Panc1 (cell line): ENCODE measurements around the gene ZCCHC24. TPM values are rescaled to one million over a fixed set of nuclear protein-coding genes. Genes with fewer than 3 reads are reported as not detected.
A peak's percentile ranks its signal among the peaks of the same experiment; 100 is the strongest.

ENCODE experiments used
- ATAC-seq: fragments of 200-7000 bp; cut with Tn5 transposase; 2 replicates; pipeline ENCODE4 v1.9.1; 2020; ENCODE audit warnings: mild to moderate bottlenecking, moderate library complexity
- Bru-seq: library from RNA; stranded (reverse); fragments of 400-500 nt; gene quantifications from one replicate; lab custom pipeline; 2021; lab: Mats Ljungman, UMichigan
- BruChase-seq, 2 experiments: library from RNA; stranded (reverse); fragments of 400-500 nt; gene quantifications; one replicate each; lab custom pipeline; 2021; lab: Mats Ljungman, UMichigan
- BruUV-seq: library from RNA; stranded (reverse); fragments of 400-500 nt; replicated peaks from 2 replicates; lab custom pipeline; 2021; lab: Mats Ljungman, UMichigan
- CTCF ChIA-PET: fragments of 300-600 bp; sonication (Branson Sonifier 250); formaldehyde crosslinking; loops from one replicate; lab custom pipeline; 2022; ENCODE audit warnings: antibody characterized with exemption; lab: Charles Lee
- POLR2A ChIA-PET: fragments of 300-600 bp; sonication (Branson Sonifier 250); formaldehyde crosslinking; loops from one replicate; lab custom pipeline; 2022; ENCODE audit warnings: antibody characterized with exemption; lab: Charles Lee
- DNase-seq: peaks from one replicate; pipeline ENCODE4 v3.0.0-alpha.2; 2010; ENCODE audit warnings: low read depth, low spot score
- H3K27ac ChIP-seq: 2 replicates; pipeline ENCODE4 v1.5.1; 2011; ENCODE audit warnings: mild to moderate bottlenecking, low read length, inconsistent platforms
- H3K27me3 ChIP-seq: fragments of 200-500 bp; sonication (Bioruptor generic); 2 replicates; pipeline ENCODE4 v1.6.0; 2014; ENCODE audit warnings: low read length, inconsistent platforms; ENCODE audit not compliant: control insufficient read depth, insufficient read depth
- H3K36me3 ChIP-seq: fragments of 200-500 bp; sonication (Bioruptor generic); 2 replicates; pipeline ENCODE4 v1.5.1; 2014; ENCODE audit warnings: inconsistent platforms, mild to moderate bottlenecking, low read length, moderate library complexity; ENCODE audit not compliant: control insufficient read depth, insufficient read depth
- H3K4me1 ChIP-seq: 2 replicates; pipeline ENCODE4 v1.5.1; 2011; ENCODE audit warnings: inconsistent platforms, mild to moderate bottlenecking, low read length, moderate library complexity; ENCODE audit not compliant: control insufficient read depth, insufficient read depth
- H3K4me3 ChIP-seq, 2 experiments: 2 replicates each; pipeline ENCODE4 v1.5.1; 2011 to 2012; ENCODE audit warnings: low read depth in 2 of 2, low read length in 2 of 2, mild to moderate bottlenecking in 2 of 2, inconsistent platforms in 1 of 2, moderate library complexity in 1 of 2
- H3K9me3 ChIP-seq: fragments of 200-500 bp; sonication (Bioruptor generic); 2 replicates; pipeline ENCODE4 v1.5.1; 2014; ENCODE audit warnings: low read depth, mild to moderate bottlenecking, inconsistent platforms, low read length, moderate library complexity; ENCODE audit not compliant: control insufficient read depth, insufficient read depth
- CTCF ChIP-seq: fragments of 450-650 bp; IDR thresholded peaks from 2 replicates; pipeline ENCODE4 v1.5.1; 2017; ENCODE audit warnings: mild to moderate bottlenecking
- POLR2AphosphoS5 ChIP-seq: IDR thresholded peaks from 2 replicates; pipeline ENCODE4 v1.6.1; 2012; ENCODE audit warnings: mild to moderate bottlenecking, low read depth, low read length, moderate library complexity
- REST ChIP-seq, 2 experiments: IDR thresholded peaks; 2 replicates each; pipeline ENCODE4 v1.6.1; 2011 to 2012; ENCODE audit warnings: low read depth in 2 of 2, control low read depth in 1 of 2, low read length in 1 of 2, mild to moderate bottlenecking in 1 of 2, moderate library complexity in 1 of 2; ENCODE audit not compliant: insufficient read depth in 1 of 2
- SIN3A ChIP-seq: IDR thresholded peaks from 2 replicates; pipeline ENCODE4 v1.6.1; 2012; ENCODE audit warnings: low read depth, mild to moderate bottlenecking, low read length, moderate library complexity, borderline replicate concordance; ENCODE audit not compliant: insufficient read depth
- TCF7L2 ChIP-seq: IDR thresholded peaks from 2 replicates; pipeline ENCODE4 v1.6.1; 2011; ENCODE audit warnings: mild to moderate bottlenecking, low read depth, low read length, inconsistent platforms
- in situ Hi-C: cut with HindIII; loops from 2 replicates; pipeline ENCODE4 v1.10.0; 2016; ENCODE audit warnings: low sequenced_read_pairs, low pct_unique_long_range_greater_than_20kb
- intact Hi-C: fragments of 100-400 bp; cut with micrococcal nuclease; formaldehyde crosslinking; loops from one replicate; pipeline ENCODE4 v1.10.0; 2022; ENCODE audit not compliant: unreplicated experiment
- long read RNA-seq: library from polyadenylated mRNA; unstranded; transcript quantifications from one replicate; pipeline ENCODE4 v2.0.0, GENCODE V29; 2021; ENCODE audit not compliant: unreplicated experiment
- polyA plus RNA-seq: library from polyadenylated mRNA; unstranded; fragments of >200 nt; gene quantifications from one replicate; pipeline ENCODE4 v1.2.1, GENCODE V29; 2012; ENCODE audit warnings: missing spikeins; ENCODE audit not compliant: insufficient read length
- total RNA-seq: library from RNA; stranded (reverse); gene quantifications from one replicate; pipeline ENCODE4 v1.2.1, GENCODE V29; 2021; ENCODE audit not compliant: unreplicated experiment

Gene ZCCHC24
- total RNA-seq: 7.8 TPM
- polyA plus RNA-seq: 11.3 TPM
- percentile 49 among the genes with signal in this experiment for Bru-seq, nascent RNA
- BruChase-seq, experiment 1, labeled RNA remaining after a 2-hour chase: percentile 54 among the genes with signal in this experiment
- BruChase-seq, experiment 2, labeled RNA remaining after a 6-hour chase: percentile 56 among the genes with signal in this experiment
- long read RNA-seq, full-length matches to known transcripts: 4 of 25 reads
- long read RNA-seq, partial matches to known transcripts: 0 of 25 reads
- long read RNA-seq, other reads (novel, unspliced or antisense): 21 of 25 reads

GRCh38 chr10:79445161-79445976 lies at the start of gene ZCCHC24:
TSS of gene ZCCHC24 (minus strand) at chr10:79445624. CDS start at chr10:79445440, 184 bp downstream.
- peaks cover 19% of the 10 kb centered on the region for H3K4me1 ChIP-seq
- ChIA-PET POLR2A (interaction anchor here (0.7 kb wide), 1 partner anchor 21 kb away, joined by 7 read pairs; no protein-coding TSS in a partner anchor), CTCF (no interaction called here)
- ATAC-seq (peak; percentile 96), DNase-seq (peak; percentile 72)
- H3K27me3 ChIP-seq: no peaks in the 10 kb centered on the region
- H3K9me3 ChIP-seq: no peaks in the 10 kb centered on the region
- intact Hi-C loops: no loop called here
- H3K36me3 ChIP-seq: no peaks in the 10 kb centered on the region; the same call in 1 of the 2 replicates
- H3K27ac ChIP-seq: peak within 1 kb of the TSS; percentile 51
- no peak for TF ChIP-seq REST (IDR thresholded peaks at IDR 0.05; ENCODE audit: insufficient read depth in 1 of 2, low read depth in 2 of 2, low read length in 1 of 2)
- 0 out of 2 replicates have a peak, but pooled peaks have one; percentile 16 for TF ChIP-seq SIN3A
- H3K4me3 ChIP-seq: peak within 1 kb of the TSS; percentile 60 to 63
- no TSS peak for BruUV-seq
- in situ Hi-C loops: no loop called here

- TF ChIP-seq REST (IDR thresholded peaks at IDR 0.05; ENCODE audit: insufficient read depth in 1 of 2, low read depth in 2 of 2, low read length in 1 of 2) (no peak), SIN3A (no peak), POLR2AphosphoS5 (no peak), CTCF (no peak), TCF7L2 (no peak)
- ChIA-PET CTCF (no interaction called here), POLR2A (interaction anchor here (0.6 kb wide), 1 partner anchor 990 kb away, joined by 23 read pairs; no protein-coding TSS in a partner anchor)
- no peaks in the 10 kb centered on the region for H3K36me3 ChIP-seq
- no peaks in the 10 kb centered on the region for H3K4me1 ChIP-seq
- in situ Hi-C loops (no loop called here), intact Hi-C loops (no loop called here)
- H3K4me3 ChIP-seq: no peak overlapping the region
- no peak for DNase-seq
- no peak for ATAC-seq
- H3K9me3 ChIP-seq: no peaks in the 10 kb centered on the region
- no TSS peak for BruUV-seq
- no peak overlapping the region for H3K27ac ChIP-seq
- H3K27me3 ChIP-seq: peaks cover 13% of the 10 kb centered on the region
Observed at GRCh38 chr10:79493806-79494205, 48.4 kb upstream of the ZCCHC24 start.
